T-helper 1 cell treated with Interleukin-12 subunit alpha and Interleukin-12 subunit beta and Interleukin-4 antibody, amounts not matched to agents 30 μg/mL and 1 μg/mL, for 36 hours (primary cell): Measurements from ENCODE around the gene ZNF438.

ENCODE experiments used
- H3K27ac Mint-ChIP-seq: one replicate; pipeline ENCODE4 v1.8.0; 2021; ENCODE audit warnings: mild to moderate bottlenecking, mixed read lengths
- H3K27me3 Mint-ChIP-seq: one replicate; pipeline ENCODE4 v1.8.0; 2021; ENCODE audit warnings: low read depth, mixed read lengths
- H3K36me3 Mint-ChIP-seq: one replicate; pipeline ENCODE4 v1.8.0; 2021; ENCODE audit warnings: low read depth, mixed read lengths
- H3K4me1 Mint-ChIP-seq: one replicate; pipeline ENCODE4 v1.8.0; 2021; ENCODE audit warnings: low read depth, mixed read lengths
- H3K4me3 Mint-ChIP-seq: one replicate; pipeline ENCODE4 v1.8.0; 2021; ENCODE audit warnings: mild to moderate bottlenecking, moderate library complexity, mixed read lengths
- H3K9me3 Mint-ChIP-seq: one replicate; pipeline ENCODE4 v1.8.0; 2021; ENCODE audit warnings: mixed read lengths

Gene ZNF438

DNA sequence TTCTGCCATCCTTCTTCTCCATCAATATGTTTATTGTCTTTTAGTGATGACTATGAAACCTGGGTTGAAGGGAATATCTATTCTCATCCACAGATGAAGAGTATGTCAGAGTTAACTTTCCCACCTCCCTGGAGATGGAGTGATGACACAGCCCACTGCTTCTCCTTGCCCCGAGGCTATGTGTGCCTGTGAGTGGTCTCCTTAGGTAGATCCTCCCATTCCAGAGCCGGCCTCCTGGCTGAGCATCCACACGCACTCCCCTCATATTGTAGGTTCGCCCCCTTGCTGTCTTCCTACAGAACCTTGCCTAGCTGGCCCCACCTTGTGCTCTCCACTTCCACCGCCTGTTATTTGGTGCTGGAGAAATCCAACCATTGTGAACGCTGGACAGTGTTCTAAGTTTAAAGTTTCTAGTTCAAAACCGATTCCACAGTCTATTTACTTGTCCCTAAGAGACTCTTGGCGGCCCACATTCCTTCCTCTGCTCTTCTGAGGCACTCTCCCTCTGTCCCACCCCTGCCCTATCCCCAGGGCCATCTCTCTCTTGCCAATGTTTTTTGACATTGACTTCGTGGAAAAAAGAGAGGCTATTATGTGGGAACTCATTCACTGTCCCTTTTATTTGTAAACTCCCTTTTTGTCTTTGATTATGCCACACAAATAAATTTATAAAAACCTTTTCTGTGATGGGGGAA, 168.0 kb downstream of the ZNF438 start:
- H3K4me1 Mint-ChIP-seq: no peaks in the 10 kb centered on the region
- no peaks in the 10 kb centered on the region for H3K27me3 Mint-ChIP-seq
- H3K4me3 Mint-ChIP-seq: no peak overlapping the region
- H3K27ac Mint-ChIP-seq: no peak overlapping the region
- no peaks in the 10 kb centered on the region for H3K9me3 Mint-ChIP-seq
- no peaks in the 10 kb centered on the region for H3K36me3 Mint-ChIP-seq

DNA sequence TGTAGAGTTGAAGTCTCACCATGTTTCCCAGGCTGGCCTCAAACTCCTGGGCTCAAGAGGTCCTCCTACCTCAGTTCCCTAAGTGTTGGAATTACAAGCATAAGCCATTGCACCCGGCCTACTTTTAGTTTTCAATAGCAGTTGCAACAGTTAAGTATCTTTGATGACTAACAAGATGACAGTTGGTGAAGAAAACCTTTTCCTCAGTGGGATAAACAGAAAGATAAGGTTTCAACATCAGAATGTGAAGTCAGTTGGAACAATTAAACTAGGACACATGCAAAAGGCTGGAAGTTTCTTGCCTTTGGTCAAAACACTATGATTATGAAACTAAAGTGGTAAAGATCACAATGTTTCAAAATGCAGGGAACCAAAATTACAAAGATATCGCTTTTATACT, 169.2 kb downstream of the ZNF438 start:
- Mint-ChIP-seq H3K4me1 (no peaks in the 10 kb centered on the region), H3K9me3 (no peaks in the 10 kb centered on the region), H3K27ac (no peak overlapping the region), H3K36me3 (no peaks in the 10 kb centered on the region), H3K4me3 (no peak overlapping the region), H3K27me3 (no peaks in the 10 kb centered on the region)

DNA sequence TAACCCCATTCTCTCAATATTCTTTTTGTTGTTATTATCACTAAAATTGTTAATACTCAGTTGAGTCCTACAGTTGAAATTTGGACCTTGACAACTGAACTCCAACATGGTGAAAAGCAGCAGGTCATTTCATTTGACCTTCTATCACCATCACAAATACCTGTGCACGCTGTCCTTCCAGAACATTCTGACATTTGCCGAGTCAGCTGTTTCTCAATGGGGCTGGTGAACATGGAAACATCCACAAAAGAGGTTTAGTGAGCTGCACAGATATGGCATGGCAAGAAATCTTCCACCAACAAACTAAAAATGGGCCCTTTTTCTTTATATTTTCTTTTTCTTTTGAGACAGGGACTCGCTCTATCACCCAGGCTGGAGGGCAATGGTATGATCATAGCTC, 169.7 kb downstream of the ZNF438 start:
- Mint-ChIP-seq H3K9me3 (no peaks in the 10 kb centered on the region), H3K27me3 (no peaks in the 10 kb centered on the region), H3K4me3 (no peak overlapping the region), H3K4me1 (no peaks in the 10 kb centered on the region), H3K36me3 (no peaks in the 10 kb centered on the region), H3K27ac (no peak overlapping the region)

DNA sequence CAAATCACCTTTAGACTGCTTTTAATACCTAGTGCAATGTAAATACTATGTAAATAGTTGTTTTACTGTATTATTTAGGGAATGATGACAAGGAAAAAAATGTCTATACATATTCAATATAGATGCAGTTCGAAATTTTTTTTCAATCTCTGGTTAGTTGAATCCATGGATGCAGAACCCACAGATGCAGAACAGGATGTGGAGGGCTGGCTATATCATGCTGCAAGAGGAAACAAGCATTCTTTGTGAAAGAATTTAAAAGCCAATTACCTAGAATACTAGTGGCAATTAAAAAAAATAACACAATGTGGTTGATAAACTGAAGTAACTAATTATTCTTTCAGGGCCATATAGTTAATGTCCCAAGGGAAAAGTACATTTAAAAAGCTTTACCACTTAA, 170.4 kb downstream of the ZNF438 start:
- Mint-ChIP-seq H3K4me3 (no peak overlapping the region), H3K4me1 (no peaks in the 10 kb centered on the region), H3K9me3 (no peaks in the 10 kb centered on the region), H3K27me3 (no peaks in the 10 kb centered on the region), H3K27ac (no peak overlapping the region), H3K36me3 (no peaks in the 10 kb centered on the region)

DNA sequence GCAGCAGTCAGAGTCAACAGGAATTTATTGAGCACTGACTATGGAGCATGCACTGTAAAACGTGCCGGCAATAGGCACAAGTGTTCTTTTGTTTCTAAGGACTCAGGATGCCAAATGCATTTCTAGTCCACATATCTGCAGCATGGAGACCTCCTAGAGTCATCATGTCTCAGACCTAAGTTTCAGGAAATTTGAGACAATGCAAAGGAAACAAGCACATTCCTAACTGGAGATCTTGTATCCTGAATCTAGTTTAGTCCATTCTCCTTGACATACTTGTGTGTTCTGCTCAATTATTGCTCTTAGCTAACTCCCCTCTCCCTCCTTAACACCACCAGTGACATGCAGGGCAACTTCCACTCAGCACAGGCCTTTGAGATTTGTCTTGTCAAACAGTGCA, 173.2 kb downstream of the ZNF438 start:
- Mint-ChIP-seq H3K36me3 (no peaks in the 10 kb centered on the region), H3K4me3 (no peak overlapping the region), H3K27ac (no peak overlapping the region), H3K9me3 (no peaks in the 10 kb centered on the region), H3K4me1 (no peaks in the 10 kb centered on the region), H3K27me3 (no peaks in the 10 kb centered on the region)

DNA sequence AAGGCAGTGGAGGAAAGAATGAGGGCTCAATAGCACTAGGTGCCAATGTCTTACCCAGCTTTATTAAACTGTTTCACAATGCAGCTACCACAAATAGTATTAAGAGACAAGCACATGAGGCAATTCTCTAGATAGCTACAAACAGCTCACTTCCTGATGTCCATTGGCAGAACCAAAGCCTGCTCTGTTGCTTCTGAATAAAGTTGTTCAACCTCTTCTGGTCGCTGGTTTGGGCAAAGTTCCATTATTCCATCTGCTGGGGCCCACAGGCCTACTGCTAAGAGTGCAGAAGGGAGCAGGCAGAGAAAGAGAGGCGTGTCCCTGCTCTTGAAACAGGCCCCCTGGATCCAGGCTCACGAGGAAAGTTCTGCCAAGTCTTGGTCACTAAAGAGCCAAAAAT, 173.9 kb downstream of the ZNF438 start:
- H3K4me3 Mint-ChIP-seq: no peak overlapping the region
- no peaks in the 10 kb centered on the region for H3K36me3 Mint-ChIP-seq
- no peak overlapping the region for H3K27ac Mint-ChIP-seq
- no peaks in the 10 kb centered on the region for H3K4me1 Mint-ChIP-seq
- H3K9me3 Mint-ChIP-seq: no peaks in the 10 kb centered on the region
- H3K27me3 Mint-ChIP-seq: no peaks in the 10 kb centered on the region

DNA sequence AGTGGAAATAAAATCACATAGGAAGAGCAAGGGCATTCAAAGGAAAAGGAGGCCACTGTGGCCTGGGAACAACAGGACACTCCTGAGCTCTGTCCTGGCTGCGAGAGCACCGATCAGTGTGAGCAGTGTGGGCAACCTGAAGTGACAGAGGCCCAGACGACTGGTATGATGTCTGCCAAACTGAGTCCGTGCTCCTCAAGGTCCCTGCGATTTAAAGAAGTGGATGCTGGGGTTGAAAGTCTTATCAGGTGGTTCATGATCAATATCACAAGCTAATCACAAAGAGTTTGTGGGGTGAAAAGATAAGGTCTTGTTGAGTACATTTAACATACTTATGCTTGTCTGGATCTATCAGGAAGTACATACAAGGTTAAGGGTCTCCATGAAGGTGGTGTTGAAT, 176.5 kb downstream of the ZNF438 start:
- Mint-ChIP-seq H3K4me3 (no peak overlapping the region), H3K27me3 (no peaks in the 10 kb centered on the region), H3K9me3 (no peaks in the 10 kb centered on the region), H3K4me1 (no peaks in the 10 kb centered on the region), H3K27ac (no peak overlapping the region), H3K36me3 (no peaks in the 10 kb centered on the region)

DNA sequence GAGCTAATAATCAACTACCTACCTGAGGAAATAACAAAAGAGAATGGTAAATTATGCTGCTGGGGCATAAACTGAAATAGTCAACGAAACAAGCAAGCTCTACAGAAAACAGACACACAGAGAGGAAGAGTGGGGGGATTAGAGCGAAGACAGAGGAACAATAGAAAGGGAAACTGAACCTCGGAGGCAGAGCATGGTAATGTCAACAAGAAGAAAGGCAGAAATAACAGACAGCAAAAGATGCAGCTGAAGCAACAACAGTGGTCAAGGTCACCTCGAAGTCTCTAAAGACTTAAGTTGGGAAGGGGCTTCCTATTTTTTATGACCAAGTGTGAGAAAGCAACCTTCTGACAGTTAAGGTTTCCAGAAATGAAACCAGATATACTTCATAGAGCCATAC, 177.0 kb downstream of the ZNF438 start:
- H3K4me3 Mint-ChIP-seq: no peak overlapping the region
- H3K9me3 Mint-ChIP-seq: no peaks in the 10 kb centered on the region
- H3K4me1 Mint-ChIP-seq: no peaks in the 10 kb centered on the region
- no peak overlapping the region for H3K27ac Mint-ChIP-seq
- no peaks in the 10 kb centered on the region for H3K27me3 Mint-ChIP-seq
- no peaks in the 10 kb centered on the region for H3K36me3 Mint-ChIP-seq

DNA sequence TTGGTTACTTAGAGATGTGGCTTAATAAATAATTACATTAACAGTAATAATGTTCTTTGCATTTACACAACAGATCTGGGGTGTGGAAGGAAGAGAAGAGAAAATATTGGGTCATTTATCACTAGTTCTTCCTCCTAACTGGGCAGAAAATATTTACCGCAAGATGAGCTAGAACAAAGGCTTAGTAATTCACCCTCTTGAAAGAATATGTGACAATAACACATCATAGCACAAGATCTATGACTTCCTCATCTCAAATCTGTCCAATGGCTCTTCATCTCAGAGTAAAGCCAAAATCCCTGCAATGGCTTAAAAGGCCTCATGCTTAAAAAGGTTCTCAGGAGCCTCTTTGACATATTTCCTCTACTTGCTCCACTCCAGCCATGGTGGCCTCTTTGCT, 178.6 kb downstream of the ZNF438 start:
- Mint-ChIP-seq H3K9me3 (no peaks in the 10 kb centered on the region), H3K27ac (no peak overlapping the region), H3K4me3 (no peak overlapping the region)

DNA sequence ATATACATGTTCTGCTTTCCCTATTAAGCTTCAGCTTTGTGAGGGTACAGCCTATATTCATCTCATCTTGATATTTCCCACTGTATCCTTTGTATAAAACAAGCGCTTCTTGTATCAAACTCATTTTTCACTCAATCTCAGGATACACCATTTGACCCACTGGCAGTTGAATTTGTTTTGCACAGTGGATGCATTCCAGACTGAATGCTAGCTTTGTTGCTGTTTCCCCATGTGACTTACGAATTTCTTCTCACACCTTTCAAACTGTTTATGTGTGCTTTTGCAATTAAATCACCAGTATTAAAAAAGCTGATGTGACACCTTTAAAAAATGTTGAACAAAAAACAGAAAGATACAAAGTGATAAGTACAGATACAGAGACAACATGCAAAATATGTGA, 180.9 kb downstream of the ZNF438 start:
- peaks cover 5% of the 10 kb centered on the region for H3K36me3 Mint-ChIP-seq
- H3K4me1 Mint-ChIP-seq: peaks cover 7% of the 10 kb centered on the region
- H3K27me3 Mint-ChIP-seq: no peaks in the 10 kb centered on the region
- H3K4me3 Mint-ChIP-seq: no peak overlapping the region
- no peak overlapping the region for H3K27ac Mint-ChIP-seq
- H3K9me3 Mint-ChIP-seq: no peaks in the 10 kb centered on the region

More for the DNA sequence above, 178.6 kb downstream of the ZNF438 start:
- Mint-ChIP-seq H3K4me1 (peaks cover 7% of the 10 kb centered on the region), H3K27me3 (no peaks in the 10 kb centered on the region), H3K36me3 (peaks cover 5% of the 10 kb centered on the region)

DNA sequence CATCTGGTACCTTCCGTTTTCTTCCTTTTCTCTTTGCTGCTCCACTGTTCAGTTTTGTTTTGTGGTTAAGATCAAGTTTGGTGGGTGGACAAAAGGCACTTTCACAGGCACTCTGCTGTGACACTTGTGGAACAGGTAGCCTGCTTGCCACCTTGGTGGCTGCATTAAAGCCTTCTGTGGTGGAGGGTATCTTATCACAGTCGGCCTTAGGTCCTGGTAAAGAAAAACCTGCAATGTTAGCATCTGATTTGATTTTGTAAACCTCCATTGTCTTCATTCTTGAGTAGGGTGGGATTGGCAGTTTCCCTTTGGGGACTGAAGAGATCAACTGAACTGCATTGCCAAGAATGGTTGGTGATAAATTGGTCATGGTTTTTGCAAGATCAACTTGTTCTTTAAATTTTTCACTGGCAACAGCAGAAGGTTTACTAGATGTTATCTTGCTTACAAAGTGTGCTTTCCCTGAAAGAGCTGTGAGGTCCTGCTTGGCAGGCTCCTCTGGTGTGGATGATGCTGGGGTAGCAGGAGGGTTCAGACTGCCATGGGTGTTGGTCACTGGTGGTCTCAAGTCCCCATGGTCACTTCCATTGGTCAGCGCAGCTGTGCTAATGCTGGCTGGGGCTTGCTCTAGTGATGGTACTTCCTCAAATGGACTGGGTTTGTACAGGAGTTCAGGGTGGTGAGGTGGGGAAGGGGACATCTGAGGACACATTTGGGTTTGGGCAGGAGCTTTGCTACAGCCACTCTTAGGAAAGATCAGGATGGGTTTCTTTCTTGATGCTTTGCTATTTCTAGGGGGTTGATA, 182.2 kb downstream of the ZNF438 start:
- Mint-ChIP-seq H3K4me1 (peaks cover 7% of the 10 kb centered on the region), H3K36me3 (peaks cover 5% of the 10 kb centered on the region), H3K4me3 (no peak overlapping the region), H3K27me3 (no peaks in the 10 kb centered on the region), H3K9me3 (no peaks in the 10 kb centered on the region), H3K27ac (no peak overlapping the region)

DNA sequence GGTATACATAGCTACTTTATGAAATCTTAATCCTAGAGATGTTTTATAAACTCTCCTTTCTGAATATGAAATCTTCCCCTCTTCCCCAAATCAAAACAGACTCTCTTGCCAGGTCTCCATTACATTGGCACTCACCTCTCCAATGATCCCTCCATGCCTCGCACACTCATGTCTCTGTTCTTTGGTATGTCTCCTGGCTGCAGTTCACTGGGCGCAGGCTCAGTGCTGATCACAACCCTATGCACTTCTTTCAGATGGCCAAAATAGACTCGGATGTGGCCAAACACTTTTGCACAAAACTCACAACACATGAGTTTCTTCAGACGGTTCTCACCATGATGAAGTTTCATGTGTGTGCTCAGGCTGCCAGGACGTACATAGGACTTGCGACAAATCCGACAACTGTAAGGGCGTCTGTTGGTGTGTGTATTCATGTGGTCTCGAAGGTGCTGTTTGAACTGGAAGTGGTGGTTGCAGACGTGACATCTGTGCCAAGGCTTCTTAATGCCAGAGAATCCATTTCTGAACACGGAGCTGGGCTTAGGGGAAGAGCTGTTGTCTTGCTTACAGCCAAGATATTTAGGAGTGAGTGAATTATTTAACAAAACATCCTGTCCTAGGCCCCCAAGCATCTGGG, 183.2 kb downstream of the ZNF438 start:
- Mint-ChIP-seq H3K4me3 (no peak overlapping the region), H3K9me3 (no peaks in the 10 kb centered on the region), H3K27ac (no peak overlapping the region), H3K4me1 (peaks cover 7% of the 10 kb centered on the region), H3K27me3 (no peaks in the 10 kb centered on the region), H3K36me3 (peaks cover 5% of the 10 kb centered on the region)

DNA sequence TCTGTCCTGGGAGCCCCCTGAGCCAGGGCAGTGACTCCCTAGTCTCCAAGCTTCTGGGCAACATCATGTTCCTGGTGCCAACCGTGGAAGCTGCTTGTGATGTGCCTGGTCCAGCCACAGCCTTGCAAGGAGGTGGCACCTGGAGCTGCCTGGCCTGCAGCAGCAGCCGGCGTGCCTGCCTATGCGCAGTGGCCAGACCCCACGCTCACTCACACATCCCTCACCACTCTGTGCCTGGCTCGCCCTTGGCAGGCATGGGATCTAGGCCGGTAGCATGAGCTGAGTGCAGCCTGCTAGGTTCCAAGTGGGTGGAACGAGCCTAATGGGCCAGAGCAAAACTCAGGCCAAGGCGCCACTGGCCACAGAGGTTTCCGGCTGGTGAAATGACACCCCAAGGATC, 184.0 kb downstream of the ZNF438 start:
- no peak overlapping the region for H3K27ac Mint-ChIP-seq
- H3K4me3 Mint-ChIP-seq: no peak overlapping the region
- H3K9me3 Mint-ChIP-seq: no peaks in the 10 kb centered on the region
- peaks cover 7% of the 10 kb centered on the region for H3K4me1 Mint-ChIP-seq
- no peaks in the 10 kb centered on the region for H3K27me3 Mint-ChIP-seq
- peaks cover 5% of the 10 kb centered on the region for H3K36me3 Mint-ChIP-seq

DNA sequence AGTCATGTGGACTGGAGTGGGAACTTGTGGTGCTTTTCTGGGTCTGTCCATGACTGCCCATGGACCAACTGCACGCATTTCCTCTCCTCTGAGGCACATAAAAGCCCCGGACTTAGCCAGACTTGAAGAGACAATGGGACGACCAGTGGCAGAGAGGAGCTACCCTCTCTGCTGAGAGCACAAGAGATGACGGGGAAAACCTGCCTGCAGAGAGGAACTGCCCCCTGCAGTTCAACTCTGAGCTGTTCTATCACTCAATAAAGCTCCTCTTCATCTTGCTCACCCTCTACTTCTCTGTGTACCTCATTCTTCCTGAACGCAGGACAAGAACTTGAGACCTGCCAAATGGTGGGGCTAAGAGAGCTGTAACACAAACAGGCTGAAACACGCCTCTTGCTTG, 184.5 kb downstream of the ZNF438 start:
- Mint-ChIP-seq H3K9me3 (no peaks in the 10 kb centered on the region), H3K4me1 (peaks cover 7% of the 10 kb centered on the region), H3K27me3 (no peaks in the 10 kb centered on the region), H3K4me3 (no peak overlapping the region), H3K36me3 (peaks cover 5% of the 10 kb centered on the region), H3K27ac (no peak overlapping the region)

DNA sequence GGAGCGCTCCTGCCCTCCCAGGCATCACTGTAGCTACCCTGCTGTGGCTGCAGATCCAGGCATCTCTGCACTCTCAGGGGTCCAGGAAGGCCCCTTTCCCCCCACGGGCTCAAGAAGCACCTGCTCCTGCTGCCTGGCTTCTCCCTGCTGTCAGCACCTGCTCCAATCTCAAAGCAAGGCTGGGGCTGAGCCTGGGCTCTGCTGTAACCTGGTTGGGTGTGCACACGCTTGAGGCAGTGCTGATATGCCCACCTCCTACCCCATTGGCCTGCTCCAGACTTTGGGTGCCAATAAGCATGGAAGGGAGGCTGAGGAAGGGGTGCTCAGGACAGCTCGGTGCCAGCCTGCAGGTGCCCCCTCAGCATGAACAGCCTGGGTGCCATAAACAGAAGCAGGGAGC, 185.0 kb downstream of the ZNF438 start:
- Mint-ChIP-seq H3K27me3 (no peaks in the 10 kb centered on the region), H3K36me3 (peaks cover 5% of the 10 kb centered on the region), H3K4me1 (peaks cover 7% of the 10 kb centered on the region), H3K4me3 (no peak overlapping the region), H3K9me3 (no peaks in the 10 kb centered on the region), H3K27ac (no peak overlapping the region)
